ENCODE measurements around the gene KRT35.

Gene KRT35

GRCh38 chr17:41520821-41521521 lies 40.0 kb upstream of the KRT35 start:
- Histone ChIP-seq H3K4me3 (ENCODE audit: low read length) (no peak overlapping the region), H3K27me3 (ENCODE audit: control insufficient read depth, insufficient read depth, low read length) (no peaks in the 10 kb centered on the region), H3K4me1 (ENCODE audit: control insufficient read depth, insufficient read depth, low read length) (peaks cover 63% of the 10 kb centered on the region), H3K9ac (ENCODE audit: low read length) (peak overlapping the region; percentile 2), H3K9me3 (ENCODE audit: control insufficient read depth, low read length) (no peaks in the 10 kb centered on the region), H3K36me3 (ENCODE audit: control insufficient read depth, insufficient read depth, low read length) (peaks cover 21% of the 10 kb centered on the region)

- Histone ChIP-seq H3K4me1 (ENCODE audit: control insufficient read depth, insufficient read depth, low read length) (peaks cover 53% of the 10 kb centered on the region), H3K4me3 (ENCODE audit: low read length) (no peak overlapping the region), H3K9me3 (ENCODE audit: control insufficient read depth, low read length) (no peaks in the 10 kb centered on the region), H3K9ac (ENCODE audit: low read length) (no peak overlapping the region), H3K36me3 (ENCODE audit: control insufficient read depth, insufficient read depth, low read length) (peaks cover 15% of the 10 kb centered on the region), H3K27me3 (ENCODE audit: control insufficient read depth, insufficient read depth, low read length) (no peaks in the 10 kb centered on the region)
Observed at GRCh38 chr17:41519501-41520224, 38.7 kb upstream of the KRT35 start.

- Histone ChIP-seq H3K9me3 (ENCODE audit: control insufficient read depth, low read length) (no peaks in the 10 kb centered on the region), H3K9ac (ENCODE audit: low read length) (no peak within 1 kb of the TSS), H3K27me3 (ENCODE audit: control insufficient read depth, insufficient read depth, low read length) (no peaks in the 10 kb centered on the region), H3K36me3 (ENCODE audit: control insufficient read depth, insufficient read depth, low read length) (peaks cover 13% of the 10 kb centered on the region), H3K4me1 (ENCODE audit: control insufficient read depth, insufficient read depth, low read length) (peaks cover 45% of the 10 kb centered on the region), H3K4me3 (ENCODE audit: low read length) (no peak within 1 kb of the TSS)
Observed at GRCh38 chr17:41518789-41519449, 38.0 kb upstream of the KRT35 start, which contains the start of gene KRT15. Gene KRT15 (minus strand): TSS chr17:41518890. CDS start chr17:41518827, 63 bp downstream.

GRCh38 chr17:41518031-41518430 lies 37.1 kb upstream of the KRT35 start:
- H3K4me3 ChIP-seq (ENCODE audit: low read length): no peak overlapping the region

GRCh38 chr17:41516830-41517283 lies 35.9 kb upstream of the KRT35 start:
- Histone ChIP-seq H3K9ac (ENCODE audit: low read length) (no peak overlapping the region), H3K27me3 (ENCODE audit: control insufficient read depth, insufficient read depth, low read length) (no peaks in the 10 kb centered on the region), H3K4me1 (ENCODE audit: control insufficient read depth, insufficient read depth, low read length) (peaks cover 26% of the 10 kb centered on the region), H3K9me3 (ENCODE audit: control insufficient read depth, low read length) (no peaks in the 10 kb centered on the region), H3K4me3 (ENCODE audit: low read length) (no peak overlapping the region), H3K36me3 (ENCODE audit: control insufficient read depth, insufficient read depth, low read length) (no peaks in the 10 kb centered on the region)

More at GRCh38 chr17:41518031-41518430, 37.1 kb upstream of the KRT35 start:
- Histone ChIP-seq H3K27me3 (ENCODE audit: control insufficient read depth, insufficient read depth, low read length) (no peaks in the 10 kb centered on the region), H3K36me3 (ENCODE audit: control insufficient read depth, insufficient read depth, low read length) (peaks cover 5% of the 10 kb centered on the region), H3K9me3 (ENCODE audit: control insufficient read depth, low read length) (no peaks in the 10 kb centered on the region), H3K4me1 (ENCODE audit: control insufficient read depth, insufficient read depth, low read length) (peaks cover 36% of the 10 kb centered on the region), H3K9ac (ENCODE audit: low read length) (no peak overlapping the region)

- peaks cover 26% of the 10 kb centered on the region for H3K4me1 ChIP-seq (ENCODE audit: control insufficient read depth, insufficient read depth, low read length)
- H3K36me3 ChIP-seq (ENCODE audit: control insufficient read depth, insufficient read depth, low read length): no peaks in the 10 kb centered on the region
- no peaks in the 10 kb centered on the region for H3K27me3 ChIP-seq (ENCODE audit: control insufficient read depth, insufficient read depth, low read length)
- no peaks in the 10 kb centered on the region for H3K9me3 ChIP-seq (ENCODE audit: control insufficient read depth, low read length)
- no peak overlapping the region for H3K9ac ChIP-seq (ENCODE audit: low read length)
- no peak overlapping the region for H3K4me3 ChIP-seq (ENCODE audit: low read length)
Observed at GRCh38 chr17:41516147-41516829, 35.3 kb upstream of the KRT35 start.

- Histone ChIP-seq H3K9me3 (ENCODE audit: control insufficient read depth, low read length) (no peaks in the 10 kb centered on the region), H3K36me3 (ENCODE audit: control insufficient read depth, insufficient read depth, low read length) (no peaks in the 10 kb centered on the region), H3K4me3 (ENCODE audit: low read length) (no peak overlapping the region), H3K4me1 (ENCODE audit: control insufficient read depth, insufficient read depth, low read length) (peaks cover 23% of the 10 kb centered on the region), H3K27me3 (ENCODE audit: control insufficient read depth, insufficient read depth, low read length) (no peaks in the 10 kb centered on the region), H3K9ac (ENCODE audit: low read length) (no peak overlapping the region)
Observed at GRCh38 chr17:41513168-41513547, 32.2 kb upstream of the KRT35 start.

- Histone ChIP-seq H3K9me3 (ENCODE audit: control insufficient read depth, low read length) (no peaks in the 10 kb centered on the region), H3K4me1 (ENCODE audit: control insufficient read depth, insufficient read depth, low read length) (peaks cover 28% of the 10 kb centered on the region), H3K36me3 (ENCODE audit: control insufficient read depth, insufficient read depth, low read length) (no peaks in the 10 kb centered on the region), H3K4me3 (ENCODE audit: low read length) (no peak overlapping the region), H3K9ac (ENCODE audit: low read length) (no peak overlapping the region), H3K27me3 (ENCODE audit: control insufficient read depth, insufficient read depth, low read length) (peaks cover 3% of the 10 kb centered on the region)
Observed at GRCh38 chr17:41512546-41513167, 31.7 kb upstream of the KRT35 start.

- Histone ChIP-seq H3K4me1 (ENCODE audit: control insufficient read depth, insufficient read depth, low read length) (peaks cover 37% of the 10 kb centered on the region), H3K27me3 (ENCODE audit: control insufficient read depth, insufficient read depth, low read length) (peaks cover 3% of the 10 kb centered on the region), H3K9me3 (ENCODE audit: control insufficient read depth, low read length) (no peaks in the 10 kb centered on the region), H3K36me3 (ENCODE audit: control insufficient read depth, insufficient read depth, low read length) (no peaks in the 10 kb centered on the region), H3K9ac (ENCODE audit: low read length) (peak overlapping the region; percentile 26), H3K4me3 (ENCODE audit: low read length) (no peak overlapping the region)
Observed at GRCh38 chr17:41511716-41512115, 30.8 kb upstream of the KRT35 start.

GRCh38 chr17:41511116-41511515 lies 30.2 kb upstream of the KRT35 start:
- H3K27me3 ChIP-seq (ENCODE audit: control insufficient read depth, insufficient read depth, low read length): peaks cover 3% of the 10 kb centered on the region
- H3K4me1 ChIP-seq (ENCODE audit: control insufficient read depth, insufficient read depth, low read length): peaks cover 37% of the 10 kb centered on the region
- no peaks in the 10 kb centered on the region for H3K9me3 ChIP-seq (ENCODE audit: control insufficient read depth, low read length)
- H3K36me3 ChIP-seq (ENCODE audit: control insufficient read depth, insufficient read depth, low read length): no peaks in the 10 kb centered on the region
- no peak overlapping the region for H3K4me3 ChIP-seq (ENCODE audit: low read length)
- H3K9ac ChIP-seq (ENCODE audit: low read length): peak overlapping the region; percentile 26

- Histone ChIP-seq H3K9me3 (ENCODE audit: control insufficient read depth, low read length) (no peaks in the 10 kb centered on the region), H3K9ac (ENCODE audit: low read length) (no peak overlapping the region), H3K27me3 (ENCODE audit: control insufficient read depth, insufficient read depth, low read length) (peaks cover 3% of the 10 kb centered on the region), H3K36me3 (ENCODE audit: control insufficient read depth, insufficient read depth, low read length) (no peaks in the 10 kb centered on the region), H3K4me1 (ENCODE audit: control insufficient read depth, insufficient read depth, low read length) (peaks cover 42% of the 10 kb centered on the region), H3K4me3 (ENCODE audit: low read length) (no peak overlapping the region)
Observed at GRCh38 chr17:41510251-41511065, 29.5 kb upstream of the KRT35 start.

Data from mucosa of stomach (tissue), 1 donor.